Measurements from ENCODE around the gene ASB1.

- no peak for TF ChIP-seq POLR2A (IDR thresholded peaks at IDR 0.05)
- no peak for TF ChIP-seq CTCF (IDR thresholded peaks at IDR 0.05)
Observed at GRCh38 chr2:238418196-238418998, 8.3 kb upstream of the ASB1 start.

Data from body of pancreas (tissue), 4 donors.